DMS79 (cell line): ENCODE data around the gene MRPS7.
"Not testable (repeated sequence)": the region's sequence is repeated elsewhere in the genome, so short reads cannot be mapped to it uniquely, and the experiment has no call there.

Experiments used
- DNase-seq: peaks from one replicate; lab custom pipeline; 2025; lab: John Stamatoyannopoulos, UW

Gene MRPS7

GRCh38 chr17:75244133-75244866 lies 17.4 kb upstream of the MRPS7 start:
- DNase-seq: no peak

GRCh38 chr17:75245011-75245410 lies 16.7 kb upstream of the MRPS7 start:
- DNase-seq: no peak

- no peak for DNase-seq
These were observed 15.3 kb upstream of the MRPS7 start for GRCh38 chr17:75246404-75246803.

GRCh38 chr17:75249564-75249963 lies 12.1 kb upstream of the MRPS7 start:
- DNase-seq: no peak

GRCh38 chr17:75250009-75250471 lies 11.6 kb upstream of the MRPS7 start:
- no peak for DNase-seq

GRCh38 chr17:75252039-75252816 lies 9.5 kb upstream of the MRPS7 start:
- no peak for DNase-seq

- DNase-seq: not testable (repeated sequence)
These were observed 5.6 kb upstream of the MRPS7 start for GRCh38 chr17:75255954-75256698.

GRCh38 chr17:75257228-75257627 lies 4.5 kb upstream of the MRPS7 start:
- not testable (repeated sequence) for DNase-seq

- DNase-seq: no peak
These were observed 891 bp upstream of the MRPS7 start for GRCh38 chr17:75260641-75261335.

GRCh38 chr17:75262112-75262606 lies 480 bp downstream of the MRPS7 start:
- DNase-seq: no peak

GRCh38 chr17:75263055-75263454 lies 1.4 kb downstream of the MRPS7 start:
- no peak for DNase-seq

- no peak for DNase-seq
These were observed 4.1 kb downstream of the MRPS7 start for GRCh38 chr17:75265614-75266315.

GRCh38 chr17:75266316-75267152 lies 4.9 kb downstream of the MRPS7 start:
- DNase-seq: no peak

GRCh38 chr17:75267153-75267410 lies 5.4 kb downstream of the MRPS7 start:
- no peak for DNase-seq

GRCh38 chr17:75267411-75268232 lies 5.9 kb downstream of the MRPS7 start:
- no peak for DNase-seq

- DNase-seq: no peak
These were observed 8.2 kb downstream of the MRPS7 start for GRCh38 chr17:75269844-75270217.

- DNase-seq: peak; percentile 27
These were observed 8.7 kb downstream of the MRPS7 start for GRCh38 chr17:75270218-75270965.

- no peak for DNase-seq
These were observed 9.2 kb downstream of the MRPS7 start, which contains the start of gene MIF4GD for GRCh38 chr17:75270966-75271232. Gene MIF4GD (minus strand): TSS chr17:75271231. CDS start chr17:75270195, 1,036 bp downstream.
